SH-SY5Y (cell line): ENCODE data around the gene GRIP1.

Source experiments
- GATA2 ChIP-seq: IDR thresholded peaks from 2 replicates; pipeline ENCODE4 v1.6.1; 2011; ENCODE audit warnings: mild to moderate bottlenecking, low read depth, low read length
- GATA3 ChIP-seq: IDR thresholded peaks from 2 replicates; pipeline ENCODE4 v1.6.1; 2011; ENCODE audit warnings: low read depth, mild to moderate bottlenecking, low read length, moderate library complexity

- TF ChIP-seq GATA3 (no peak), GATA2 (no peak)
These were observed 82.7 kb downstream of the GRIP1 start for GRCh38 chr12:66596199-66596598.
